GM12864 (cell line): Measurements from ENCODE around the gene C16orf95.
"Not testable (repeated sequence)": the region's sequence is repeated elsewhere in the genome, so short reads cannot be mapped to it uniquely, and the experiment has no call there.

Experiments
- DNase-seq: peaks from one replicate; pipeline ENCODE4 v3.0.0-alpha.2; 2011; ENCODE audit warnings: low read depth
- H3K4me3 ChIP-seq: 2 replicates; pipeline ENCODE4 v1.5.1; 2011; ENCODE audit warnings: mild to moderate bottlenecking, low read depth, low read length, control low read depth
- CTCF ChIP-seq: IDR thresholded peaks from 2 replicates; pipeline ENCODE4 v1.5.1; 2011; ENCODE audit warnings: low read depth, mild to moderate bottlenecking, moderate library complexity, low read length, control low read depth, inconsistent platforms; ENCODE audit errors: missing control alignments

Gene C16orf95

DNA sequence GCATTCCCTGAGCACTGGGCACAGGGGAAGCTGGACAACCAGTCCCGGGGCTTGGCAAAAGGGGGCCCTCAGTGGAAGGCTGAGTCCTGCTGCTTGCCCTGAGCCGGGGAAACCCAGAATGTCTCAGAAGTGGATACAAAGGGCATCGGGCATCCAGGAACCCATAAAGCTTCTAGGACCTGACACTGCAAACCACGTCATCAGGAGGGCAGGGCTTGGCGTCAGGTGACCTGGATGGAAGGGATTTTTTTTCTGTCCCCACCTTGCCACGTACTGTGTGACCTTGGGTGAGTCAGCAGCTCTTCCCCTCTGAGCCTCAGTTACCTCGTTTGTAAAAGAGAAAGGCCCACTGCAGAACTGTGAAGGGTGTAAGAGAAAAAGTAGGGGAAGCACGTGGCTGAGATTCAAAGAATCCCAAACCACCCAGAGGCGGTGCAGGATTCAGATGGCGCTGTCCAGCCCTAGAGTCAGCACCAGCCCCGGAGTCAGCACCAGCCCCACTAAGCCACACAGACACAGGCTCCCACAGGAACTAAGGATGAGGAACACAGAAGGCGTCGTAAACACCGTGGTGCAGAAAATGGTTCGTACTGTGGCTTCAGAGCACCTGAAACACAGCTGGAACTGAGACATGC lies 53.7 kb downstream of the C16orf95 start:
- TF ChIP-seq CTCF = no peak
- DNase-seq = no peak
- no peak overlapping the region for H3K4me3 ChIP-seq

DNA sequence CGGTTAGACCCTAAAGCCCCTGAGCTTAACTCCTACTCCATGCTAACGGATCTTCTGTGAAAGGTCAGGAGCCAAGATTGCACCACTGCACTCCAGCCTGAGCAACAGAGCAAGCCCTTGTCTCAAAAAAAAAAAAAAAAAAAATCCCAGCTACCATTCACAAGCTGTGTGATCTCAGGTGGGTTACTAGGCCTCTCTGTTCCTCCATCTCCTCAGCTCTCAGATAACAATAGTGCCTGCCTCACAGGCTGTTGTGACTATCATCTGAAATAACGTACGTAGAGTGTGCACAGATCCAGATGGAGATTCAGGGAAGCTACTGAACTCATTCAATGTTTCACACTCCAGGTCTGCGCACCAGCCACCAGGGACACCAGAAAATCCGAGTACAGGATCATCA lies 57.8 kb downstream of the C16orf95 start:
- no peak for TF ChIP-seq CTCF
- no peak for DNase-seq

DNA sequence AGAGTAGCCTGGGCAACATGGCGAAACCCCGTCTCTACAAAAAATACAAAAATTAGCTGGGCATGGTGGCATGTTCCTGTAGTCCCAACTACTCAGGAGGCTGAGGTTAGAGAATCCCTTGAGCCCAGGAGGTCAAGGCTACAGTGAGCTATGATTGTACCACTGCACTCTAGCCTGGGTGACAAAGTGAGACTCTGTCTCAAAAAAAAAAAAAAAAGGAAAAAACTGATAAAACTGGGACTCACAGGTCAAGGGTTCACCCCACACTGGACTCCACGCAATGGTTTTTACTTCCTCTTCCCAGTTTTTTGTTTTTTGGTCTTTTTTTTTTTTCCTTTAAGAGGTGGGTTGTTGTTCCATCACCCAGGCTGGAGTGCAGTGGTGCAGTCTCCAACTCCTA lies 58.5 kb downstream of the C16orf95 start:
- DNase-seq, H3K4me3 ChIP-seq: not testable (repeated sequence)

More for the DNA sequence above, 57.8 kb downstream of the C16orf95 start:
- H3K4me3 ChIP-seq = no peak overlapping the region

DNA sequence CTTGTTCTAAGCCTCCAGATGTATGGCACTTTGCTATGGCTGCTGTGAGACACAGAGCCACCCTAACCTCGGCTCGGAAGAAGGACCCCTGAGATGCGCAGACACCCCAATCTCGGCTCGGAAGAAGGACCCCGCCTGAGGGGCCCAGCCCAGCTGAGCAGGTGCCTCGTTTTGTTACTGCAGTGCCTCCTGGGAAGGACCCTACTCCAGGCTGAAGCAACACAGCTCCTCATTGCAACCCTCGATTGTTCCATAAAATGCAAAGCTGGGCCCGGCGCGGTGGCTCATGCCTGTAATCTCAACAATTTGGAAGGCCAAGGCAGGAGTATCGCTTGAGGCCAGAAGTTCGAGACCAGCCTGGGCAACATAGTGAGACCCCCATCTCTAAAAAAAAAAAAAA lies 61.3 kb downstream of the C16orf95 start:
- TF ChIP-seq CTCF = no peak
- no peak for DNase-seq
- H3K4me3 ChIP-seq = no peak overlapping the region

GRCh38 chr16:87254734-87255133 lies 62.5 kb downstream of the C16orf95 start:
- no peak for DNase-seq
- no peak for TF ChIP-seq CTCF
- no peak overlapping the region for H3K4me3 ChIP-seq

- H3K4me3 ChIP-seq = no peak overlapping the region
- no peak for DNase-seq
- no peak for TF ChIP-seq CTCF
Observed at GRCh38 chr16:87254296-87254695, 62.9 kb downstream of the C16orf95 start.

DNA sequence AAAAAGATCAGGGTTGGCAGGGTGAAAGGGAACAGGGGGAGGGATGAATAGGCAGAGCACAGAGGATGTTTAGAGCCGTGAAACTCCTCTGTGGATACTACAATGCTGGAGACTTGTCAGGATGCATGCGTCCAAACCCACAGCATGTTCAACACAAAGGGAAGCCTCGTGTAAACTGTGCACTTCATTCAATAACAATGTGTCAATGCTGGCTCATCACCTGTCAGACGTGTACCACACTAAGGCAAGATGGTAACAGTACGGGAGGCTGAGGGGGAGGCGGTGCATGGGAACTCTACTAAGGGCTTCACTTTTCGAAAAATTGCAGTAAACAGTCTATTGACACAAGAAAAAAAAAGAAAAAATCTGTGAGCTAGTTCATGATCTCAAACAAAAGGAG lies 63.7 kb downstream of the C16orf95 start:
- no peak for DNase-seq
- no peak overlapping the region for H3K4me3 ChIP-seq
- no peak for TF ChIP-seq CTCF
